Measurements from ENCODE around the gene SYVN1.
A peak's percentile ranks its signal among the peaks of the same experiment; 100 is the strongest.

The SYVN1 gene

DNA sequence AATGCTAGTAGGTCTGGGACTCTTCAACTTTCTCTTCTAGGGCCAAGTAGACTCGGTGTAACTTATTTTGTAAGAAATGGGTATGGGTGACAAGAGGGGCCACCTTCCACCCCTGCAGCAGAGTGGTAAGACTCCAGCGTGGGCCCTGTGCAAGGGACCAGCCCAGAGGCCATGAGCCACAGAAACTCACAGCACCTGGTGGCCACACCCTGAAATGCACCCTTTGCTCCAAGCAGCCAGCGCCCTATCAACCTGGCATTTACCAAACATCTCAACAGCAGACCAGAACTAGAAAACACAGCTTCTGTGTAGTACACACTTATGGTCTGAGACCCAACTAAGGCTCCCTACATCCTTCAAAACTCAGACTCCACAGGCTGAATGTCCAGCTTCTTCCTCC lies 56.2 kb downstream of the SYVN1 start:
- TF ChIP-seq, protein P1, sequence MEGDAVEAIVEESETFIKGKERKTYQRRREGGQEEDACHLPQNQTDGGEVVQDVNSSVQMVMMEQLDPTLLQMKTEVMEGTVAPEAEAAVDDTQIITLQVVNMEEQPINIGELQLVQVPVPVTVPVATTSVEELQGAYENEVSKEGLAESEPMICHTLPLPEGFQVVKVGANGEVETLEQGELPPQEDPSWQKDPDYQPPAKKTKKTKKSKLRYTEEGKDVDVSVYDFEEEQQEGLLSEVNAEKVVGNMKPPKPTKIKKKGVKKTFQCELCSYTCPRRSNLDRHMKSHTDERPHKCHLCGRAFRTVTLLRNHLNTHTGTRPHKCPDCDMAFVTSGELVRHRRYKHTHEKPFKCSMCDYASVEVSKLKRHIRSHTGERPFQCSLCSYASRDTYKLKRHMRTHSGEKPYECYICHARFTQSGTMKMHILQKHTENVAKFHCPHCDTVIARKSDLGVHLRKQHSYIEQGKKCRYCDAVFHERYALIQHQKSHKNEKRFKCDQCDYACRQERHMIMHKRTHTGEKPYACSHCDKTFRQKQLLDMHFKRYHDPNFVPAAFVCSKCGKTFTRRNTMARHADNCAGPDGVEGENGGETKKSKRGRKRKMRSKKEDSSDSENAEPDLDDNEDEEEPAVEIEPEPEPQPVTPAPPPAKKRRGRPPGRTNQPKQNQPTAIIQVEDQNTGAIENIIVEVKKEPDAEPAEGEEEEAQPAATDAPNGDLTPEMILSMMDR (IDR thresholded peaks at IDR 0.05; ENCODE audit: low read depth, low read length) = peak; percentile 90
- DNase-seq = peak; percentile 81
- Histone ChIP-seq H3K27ac (peak overlapping the region; percentile 59), H3K27me3 (ENCODE audit: insufficient read depth, low read depth, severe bottlenecking) (no peaks in the 10 kb centered on the region), H3K9me3 (ENCODE audit: severe bottlenecking) (no peaks in the 10 kb centered on the region), H3K4me3 (ENCODE audit: low read depth, low read length) (peak overlapping the region; percentile 12; the same call in 1 of the 2 replicates), H3K36me3 (peaks cover 51% of the 10 kb centered on the region)

DNA sequence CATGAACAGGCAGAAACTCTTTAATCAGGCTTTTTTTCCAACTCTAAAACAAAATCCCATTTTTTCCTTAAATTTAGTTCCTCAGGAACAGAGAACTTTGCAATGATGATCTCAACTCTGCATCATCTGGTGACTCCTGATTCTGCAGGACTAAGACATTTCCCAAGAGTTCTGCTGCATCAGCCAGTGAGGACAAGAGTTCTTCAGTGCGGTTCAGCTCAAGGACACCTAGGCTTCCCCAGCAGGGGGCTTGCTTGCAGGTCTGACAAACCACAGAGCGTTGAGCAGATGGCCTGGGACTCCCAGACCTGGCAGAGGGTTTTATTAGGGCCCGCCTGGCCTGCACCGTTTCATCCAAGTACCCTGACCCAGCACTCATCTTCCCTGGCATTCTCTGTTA lies 56.9 kb downstream of the SYVN1 start:
- H3K36me3 ChIP-seq = peaks cover 45% of the 10 kb centered on the region
- peak overlapping the region; percentile 59 for H3K27ac ChIP-seq
- H3K27me3 ChIP-seq (ENCODE audit: insufficient read depth, low read depth, severe bottlenecking) = no peaks in the 10 kb centered on the region
- TF ChIP-seq, protein P1 (IDR thresholded peaks at IDR 0.05; ENCODE audit: low read depth, low read length) = peak; percentile 71
- no peak overlapping the region for H3K4me3 ChIP-seq (ENCODE audit: low read depth, low read length)
- no peaks in the 10 kb centered on the region for H3K9me3 ChIP-seq (ENCODE audit: severe bottlenecking)
- DNase-seq = peak; percentile 94
